A172 (cell line): ENCODE results near the gene PPP4C. TPM values are rescaled to one million over a fixed set of nuclear protein-coding genes. Genes with fewer than 3 reads are reported as not detected.

Source experiments
- DNase-seq: peaks from one replicate; pipeline ENCODE4 v3.0.0-alpha.2; 2015; ENCODE audit warnings: low spot score
- total RNA-seq: library from RNA; depleted of rRNA; stranded (reverse); fragments of >200 nt; shearing (Covaris generic); gene quantifications from 2 replicates; pipeline ENCODE4 v1.2.3, GENCODE V29; 2014

Gene PPP4C
- total RNA-seq, 1 experiment from 2014 or later, result 185 TPM

- no peak for DNase-seq
These were observed 3.7 kb downstream of the PPP4C start for GRCh38 chr16:30079480-30079879.

DNA sequence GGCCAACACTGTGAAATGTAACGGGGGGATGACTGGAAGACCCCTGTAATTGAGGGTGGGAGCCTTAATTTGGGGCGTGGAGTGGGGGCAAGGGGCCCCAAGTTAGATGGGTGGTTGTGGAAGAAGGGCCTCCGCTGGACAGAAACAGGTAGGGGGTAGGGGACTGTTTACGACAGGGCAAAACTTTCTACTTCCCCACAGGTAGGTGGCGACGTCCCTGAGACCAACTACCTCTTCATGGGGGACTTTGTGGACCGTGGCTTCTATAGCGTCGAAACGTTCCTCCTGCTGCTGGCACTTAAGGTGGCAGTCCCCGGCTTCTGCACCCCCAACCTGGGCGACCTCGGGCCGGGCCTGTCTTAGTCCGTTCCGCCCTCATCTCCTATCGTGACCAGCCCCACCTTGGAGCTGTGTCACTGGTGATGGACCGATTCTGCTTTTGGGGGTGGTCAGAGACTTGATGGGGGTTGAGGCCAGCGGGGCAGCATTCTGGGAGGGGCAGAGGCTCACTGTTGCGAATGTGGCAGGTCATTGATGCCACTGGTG is 6.8 kb downstream of the PPP4C start:
- no peak for DNase-seq

GRCh38 chr16:30083216-30084055 is 7.6 kb downstream of the PPP4C start:
- no peak for DNase-seq

DNA sequence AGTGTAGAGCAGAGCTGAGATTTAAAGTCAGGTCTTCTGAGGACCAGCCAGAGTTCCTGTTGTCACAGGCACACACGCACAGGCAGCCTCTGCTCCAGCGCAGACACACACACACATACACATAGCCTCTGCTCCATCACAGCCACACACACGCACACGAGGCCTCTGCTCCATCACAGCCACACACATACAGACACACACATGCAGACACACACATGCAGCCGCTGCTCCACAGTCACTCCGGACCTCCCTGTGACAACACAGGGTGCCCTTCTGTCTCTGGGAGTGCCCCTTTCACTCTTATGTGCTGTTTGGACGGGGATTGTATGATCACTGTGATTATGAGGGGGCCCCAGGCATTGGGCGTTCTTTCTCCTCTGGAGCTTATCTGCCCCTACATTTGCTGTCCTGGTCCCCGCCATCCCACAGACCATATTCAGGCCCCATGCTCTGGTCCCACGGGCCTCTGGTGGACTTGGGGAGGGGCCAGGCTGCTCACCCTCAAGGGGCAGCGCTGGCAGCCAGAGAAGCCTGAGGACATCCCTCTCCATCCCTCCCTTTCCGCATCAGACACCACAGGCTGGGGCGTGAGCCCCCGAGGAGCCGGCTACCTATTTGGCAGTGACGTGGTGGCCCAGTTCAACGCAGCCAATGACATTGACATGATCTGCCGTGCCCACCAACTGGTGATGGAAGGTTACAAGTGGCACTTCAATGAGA is 8.5 kb downstream of the PPP4C start:
- DNase-seq, result no peak

GRCh38 chr16:30084816-30085159 is 9.0 kb downstream of the PPP4C start:
- no peak for DNase-seq

DNA sequence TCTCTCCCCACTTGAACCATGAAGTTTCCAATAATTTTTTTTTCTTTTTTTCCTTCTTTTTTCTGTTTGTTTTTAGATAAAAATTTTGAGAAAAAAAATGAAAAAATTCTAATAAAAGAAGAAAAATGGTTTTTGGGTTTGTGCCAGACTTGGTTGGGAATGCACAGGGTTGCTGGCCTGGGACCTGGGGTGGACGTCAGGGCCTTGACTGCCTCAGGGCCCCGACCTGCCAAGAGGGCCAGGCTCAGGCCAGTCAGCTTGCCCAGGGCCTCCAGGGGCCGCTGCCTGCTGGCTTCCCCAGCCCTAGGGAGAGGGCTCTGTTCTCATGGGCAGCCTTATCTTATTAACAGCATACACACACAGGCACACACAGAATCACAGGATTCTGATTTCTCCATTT is 9.5 kb downstream of the PPP4C start:
- DNase-seq, result no peak

GRCh38 chr16:30085820-30086219 is 10.0 kb downstream of the PPP4C start:
- DNase-seq, result no peak

DNA sequence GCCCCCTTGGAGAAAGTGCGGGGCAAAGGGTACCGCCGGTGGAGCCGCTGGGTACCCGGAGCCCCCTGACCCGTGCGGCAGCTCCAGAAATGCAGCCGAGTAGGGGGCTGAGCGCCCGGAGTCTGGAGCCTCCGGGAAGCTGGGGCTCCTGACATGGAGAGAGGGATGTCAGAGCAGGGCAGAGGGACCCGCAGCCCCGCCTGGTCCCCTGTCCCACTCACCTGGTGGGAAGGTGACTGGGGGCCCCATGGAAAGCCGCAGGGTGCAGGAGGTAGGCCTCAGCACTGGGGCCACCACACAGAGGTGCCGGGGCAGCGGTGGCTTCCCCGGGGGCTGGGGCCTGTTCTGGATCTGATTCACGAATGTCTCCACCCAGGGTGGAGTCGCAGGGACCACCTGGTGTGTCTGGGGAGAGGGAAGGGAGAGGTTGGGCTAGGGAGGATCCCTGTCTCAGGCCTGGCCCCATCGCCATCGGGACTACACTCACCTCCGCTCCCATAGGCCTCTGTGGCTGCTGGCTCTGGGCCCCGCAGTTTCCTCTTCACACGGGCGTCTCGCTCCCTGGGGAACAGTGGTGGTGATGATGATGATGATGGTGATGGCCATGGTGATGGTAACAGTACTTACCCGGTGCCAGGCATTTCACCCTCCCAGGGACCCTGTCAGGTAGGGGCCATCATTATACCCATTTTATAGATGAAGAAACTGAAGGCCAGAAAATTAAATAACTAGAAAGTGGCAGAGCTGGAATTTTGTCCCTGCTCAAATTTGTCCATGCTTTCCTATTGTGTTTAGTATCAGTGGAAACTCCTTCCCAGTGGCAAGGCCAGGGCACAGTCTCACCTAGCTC is 10.7 kb downstream of the PPP4C start:
- DNase-seq, result no peak

DNA sequence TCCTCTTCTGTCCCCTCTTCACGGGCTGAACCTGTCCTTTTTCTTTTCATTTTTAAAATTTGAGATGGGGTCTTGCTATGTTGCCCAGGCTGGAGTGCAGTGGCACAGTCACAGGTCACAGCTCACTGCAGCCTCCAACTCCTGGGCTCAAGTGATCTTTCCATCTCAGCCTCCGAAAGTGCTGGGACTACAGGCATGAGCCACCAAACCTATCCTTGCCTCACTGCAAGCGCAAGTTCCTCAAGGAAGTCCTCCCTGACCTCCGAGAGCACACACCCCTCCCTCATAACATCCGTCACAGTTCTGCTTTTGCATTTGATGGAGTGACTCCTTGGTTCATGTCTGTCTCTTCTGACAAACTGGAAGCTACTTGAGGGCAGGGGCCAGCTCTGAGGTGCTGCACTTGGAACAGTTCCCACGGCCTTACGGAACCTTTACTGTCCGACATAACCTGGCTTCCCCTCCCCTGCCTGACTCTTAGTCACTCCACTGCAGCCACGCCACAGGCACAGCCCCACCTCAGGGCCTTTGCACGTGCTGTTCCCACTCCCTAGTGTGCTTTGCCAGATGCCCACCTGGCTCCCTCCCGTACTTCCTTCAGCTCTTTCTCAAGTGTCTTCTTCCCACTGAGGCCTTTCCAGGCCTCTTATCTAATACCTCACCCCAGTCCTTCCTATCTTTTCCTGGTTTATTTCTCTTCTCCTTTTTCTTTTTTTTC is 11.5 kb downstream of the PPP4C start:
- DNase-seq, result no peak

DNA sequence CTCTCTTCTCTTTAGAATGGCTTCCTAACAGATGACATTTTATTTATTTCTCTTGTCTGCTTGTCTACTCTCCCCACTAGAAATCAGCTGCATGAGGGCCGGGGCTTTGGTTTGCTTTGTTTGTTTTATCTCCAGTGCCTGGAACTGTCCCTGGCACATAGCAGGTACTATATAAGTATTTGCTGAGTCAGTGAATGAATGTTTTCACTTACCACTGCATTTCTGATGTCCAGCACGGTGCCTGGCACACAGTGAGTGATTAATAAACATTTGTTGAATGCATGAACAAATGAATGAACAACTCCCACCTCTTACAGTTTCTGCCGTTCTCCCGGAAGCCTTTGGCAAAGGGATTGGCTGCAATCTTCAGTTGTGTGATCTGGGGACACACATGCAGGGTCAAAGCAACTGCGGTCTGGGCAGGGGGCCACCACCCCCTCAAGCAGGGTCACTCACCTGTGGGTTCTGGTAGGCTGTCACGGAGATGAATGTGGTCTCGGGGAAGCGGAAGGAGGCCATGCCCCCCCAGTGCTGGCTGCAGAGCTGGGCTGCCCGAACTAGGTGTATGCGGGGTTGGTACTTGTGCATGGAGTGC is 12.5 kb downstream of the PPP4C start:
- DNase-seq, result no peak

DNA sequence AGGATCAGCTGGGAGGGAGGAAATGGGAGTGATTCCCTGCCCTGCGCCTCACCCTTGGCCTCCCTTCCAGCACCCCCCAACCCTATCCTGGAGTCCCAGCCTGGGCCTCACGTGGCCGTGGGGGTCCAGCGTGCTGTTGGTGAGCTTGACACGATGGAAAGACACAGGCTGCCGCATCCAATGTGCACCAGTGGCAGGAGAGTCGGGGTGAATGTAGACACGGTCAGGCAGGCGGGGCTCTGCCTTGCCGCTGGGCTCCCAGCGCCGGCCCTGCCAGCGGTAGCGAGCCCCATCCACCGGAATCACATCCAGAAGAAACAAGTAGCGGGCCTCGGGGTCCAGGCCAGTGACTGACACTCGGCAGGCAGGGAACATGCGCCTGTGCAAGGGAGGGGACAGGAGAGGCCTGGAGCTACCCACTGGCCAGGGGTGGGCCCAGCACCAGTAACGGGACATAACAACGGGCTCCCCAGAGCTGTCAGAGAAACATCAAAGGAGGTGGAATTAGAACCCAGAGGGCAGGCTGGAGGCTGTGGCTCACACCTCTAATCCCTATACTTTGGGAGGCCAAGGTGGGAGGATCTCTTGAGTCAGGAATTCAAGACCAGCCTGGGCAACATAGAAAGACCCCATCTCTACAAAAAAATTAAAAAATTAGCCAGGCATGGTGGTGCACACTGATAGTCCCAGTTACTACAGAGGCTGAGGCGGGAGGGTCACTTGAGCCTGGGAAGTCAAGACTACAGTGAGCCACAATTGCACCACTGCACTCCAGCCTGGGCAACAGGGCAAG is 13.2 kb downstream of the PPP4C start:
- DNase-seq, result no peak

- DNase-seq, result no peak
These were observed 15.0 kb downstream of the PPP4C start for GRCh38 chr16:30090610-30091331.

GRCh38 chr16:30091474-30092372 is 15.9 kb downstream of the PPP4C start, which contains the start of gene TBX6:
TBX6 (minus strand) TSS chr16:30091924; CDS start chr16:30091193, 731 bp downstream.
- DNase-seq, result peak; percentile 65

- DNase-seq, result no peak
These were observed 16.7 kb downstream of the PPP4C start for GRCh38 chr16:30092373-30093010.

- DNase-seq, result no peak
These were observed 18.9 kb downstream of the PPP4C start for GRCh38 chr16:30094541-30095165.

DNA sequence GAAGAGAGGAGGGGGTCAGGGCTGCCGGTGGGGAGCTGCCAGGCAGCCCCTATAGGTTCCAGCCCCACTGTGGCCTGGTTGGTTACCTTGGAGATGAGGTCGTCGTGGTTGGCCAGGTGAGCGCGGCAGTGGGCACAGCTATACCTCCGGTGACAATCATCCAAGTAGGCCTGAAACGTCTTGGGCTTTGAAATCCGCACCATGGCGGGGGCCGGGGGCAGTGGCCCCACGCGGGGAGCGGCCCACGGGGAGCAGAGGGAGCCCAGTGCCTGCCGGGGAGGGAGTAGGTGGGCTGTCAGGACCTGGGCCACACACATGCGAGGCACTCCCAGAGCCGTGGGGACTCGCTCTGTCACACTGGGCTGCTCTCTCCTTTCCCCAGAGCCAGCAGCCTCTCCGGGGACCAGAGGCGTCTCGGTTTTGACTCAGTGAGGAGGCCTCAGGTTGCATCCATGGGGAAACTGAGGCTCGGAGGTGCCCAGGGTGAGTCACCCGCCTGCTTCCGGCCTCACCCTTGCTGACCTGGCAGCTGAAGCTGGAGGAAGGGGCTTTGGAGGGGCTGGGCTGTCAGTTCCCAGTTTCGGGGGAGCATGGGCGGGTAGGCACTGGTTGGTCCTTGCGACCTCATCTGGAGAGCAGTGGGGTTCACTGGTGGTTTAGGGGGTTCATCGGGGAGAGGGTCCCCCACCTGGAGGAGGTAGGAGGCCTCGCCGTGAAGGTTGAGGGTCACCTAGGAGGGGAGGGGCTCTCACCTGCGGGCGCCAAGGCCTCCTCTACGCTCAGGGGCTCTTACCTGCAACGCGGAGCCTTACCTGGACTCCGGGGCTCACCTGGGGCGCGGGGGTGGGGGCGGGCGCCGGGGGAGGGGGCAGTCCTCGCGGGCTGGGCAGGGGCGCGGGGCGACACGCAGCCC is 19.6 kb downstream of the PPP4C start:
- no peak for DNase-seq
